CD4-positive, alpha-beta T cell treated with Interleukin-4 for 4 hours (primary cell): ENCODE results near the gene GRIK3.

ENCODE experiments used
- DNase-seq: peaks from one replicate; pipeline ENCODE4 v3.0.0-alpha.2; 2020

The GRIK3 gene

DNA sequence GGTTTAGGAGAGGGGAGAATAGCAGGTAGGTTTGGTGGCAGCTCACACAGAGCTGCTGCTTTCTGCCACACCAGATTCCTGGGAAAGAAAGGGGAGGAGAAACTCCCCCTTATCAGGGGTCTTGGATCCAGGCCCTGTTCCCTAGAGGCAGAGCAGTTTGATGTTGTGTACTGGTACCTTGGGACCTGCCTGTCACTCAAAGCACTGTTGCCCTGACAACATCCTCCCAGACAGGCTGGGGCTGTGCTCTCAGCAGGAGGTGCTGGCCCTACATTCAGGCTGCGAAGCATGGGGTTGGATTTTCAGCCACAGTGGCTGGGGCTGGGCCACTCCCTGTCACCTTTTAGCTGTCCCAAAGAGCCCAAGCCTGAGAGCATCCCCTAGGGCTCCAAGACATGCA is 188.0 kb downstream of the GRIK3 start:
- no peak for DNase-seq

DNA sequence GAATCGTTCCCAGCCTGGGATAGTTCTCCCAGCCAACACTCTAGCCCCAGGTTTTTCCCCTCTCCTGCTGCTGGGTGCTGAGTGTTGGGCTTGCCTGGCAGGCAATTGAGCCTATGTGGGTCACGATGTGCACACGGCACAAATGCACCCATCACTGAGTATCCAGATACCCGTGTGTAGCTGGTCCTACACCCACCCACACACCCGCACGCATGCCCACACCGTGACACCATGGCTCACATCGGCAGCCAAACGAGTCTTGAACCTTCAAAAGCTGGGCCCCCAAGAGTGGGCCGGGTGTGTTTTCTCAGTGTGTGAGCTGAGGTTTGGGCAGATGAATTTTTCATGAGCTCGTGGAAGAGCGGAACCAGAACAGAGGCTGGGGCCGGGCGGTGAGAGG is 188.5 kb downstream of the GRIK3 start:
- DNase-seq = no peak

DNA sequence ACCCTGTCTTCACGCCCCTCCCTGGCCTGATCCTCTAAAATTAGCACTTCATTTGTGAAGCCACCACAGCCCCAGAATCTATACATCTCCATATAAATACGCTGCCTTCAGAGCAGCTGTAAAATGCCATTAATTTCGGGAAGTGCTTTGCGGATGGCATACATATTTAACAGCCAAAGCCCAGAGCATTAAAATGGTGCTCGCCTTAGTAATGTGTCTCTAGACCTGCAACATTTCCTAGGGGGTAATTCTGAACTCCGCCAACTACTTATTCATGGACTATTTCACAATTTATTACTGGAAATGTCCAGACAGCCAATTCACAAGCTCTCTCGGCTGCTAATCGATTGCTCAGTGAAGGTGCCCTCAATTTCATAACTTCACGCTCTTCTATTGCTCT is 189.4 kb downstream of the GRIK3 start:
- DNase-seq = no peak

DNA sequence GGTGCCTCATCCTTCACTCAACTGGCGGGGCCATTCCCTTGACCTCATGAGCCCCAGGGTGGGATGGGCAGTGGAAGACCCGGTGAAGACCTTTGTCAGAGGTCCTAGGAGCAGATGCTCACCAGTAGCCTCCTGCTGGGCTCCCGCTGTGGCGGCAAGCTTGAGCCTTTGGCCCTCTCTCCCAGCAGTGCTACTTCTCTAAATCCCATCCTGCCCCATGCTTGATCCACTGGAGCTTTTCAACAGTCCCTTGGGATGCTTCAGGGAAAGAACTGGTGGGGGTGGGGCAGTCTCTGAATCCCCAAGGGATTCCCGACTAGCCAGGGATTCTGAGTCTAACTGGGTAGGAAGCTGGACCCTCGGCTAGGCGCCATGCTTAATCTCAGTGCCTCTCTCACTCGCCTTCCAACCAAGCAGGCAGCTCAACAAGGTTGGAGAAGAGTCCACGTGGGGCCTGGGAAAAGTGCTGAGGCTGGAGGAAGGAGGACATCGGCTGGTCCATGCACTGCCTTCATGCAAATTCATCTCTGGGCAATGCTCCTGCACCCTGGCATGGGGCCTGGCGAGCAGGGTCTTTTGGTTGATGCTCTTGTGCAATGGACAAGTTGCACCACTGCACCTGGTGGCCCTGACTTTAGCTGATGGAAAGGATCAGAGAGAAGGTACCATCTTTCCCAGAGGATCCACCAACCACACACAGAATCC is 190.3 kb downstream of the GRIK3 start:
- DNase-seq = no peak

DNA sequence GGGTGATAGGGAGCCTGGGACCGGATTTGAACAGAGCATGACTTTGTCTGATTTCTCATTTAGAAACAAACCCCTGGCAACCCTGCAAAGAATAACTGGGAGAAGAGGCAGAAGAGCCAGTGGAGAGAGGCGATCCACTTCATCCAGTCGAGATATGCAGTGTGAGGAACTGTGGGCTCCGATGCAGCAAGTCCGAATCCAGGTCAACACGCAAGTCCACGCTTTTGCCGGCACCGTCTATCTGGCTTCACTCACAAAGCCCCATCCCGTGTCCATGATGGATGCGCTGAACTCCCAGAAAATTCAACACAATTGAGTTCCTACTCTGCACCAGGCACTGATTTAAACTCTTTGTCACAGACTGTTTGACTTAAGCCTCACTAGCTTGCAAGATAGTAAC is 191.3 kb downstream of the GRIK3 start:
- no peak for DNase-seq

DNA sequence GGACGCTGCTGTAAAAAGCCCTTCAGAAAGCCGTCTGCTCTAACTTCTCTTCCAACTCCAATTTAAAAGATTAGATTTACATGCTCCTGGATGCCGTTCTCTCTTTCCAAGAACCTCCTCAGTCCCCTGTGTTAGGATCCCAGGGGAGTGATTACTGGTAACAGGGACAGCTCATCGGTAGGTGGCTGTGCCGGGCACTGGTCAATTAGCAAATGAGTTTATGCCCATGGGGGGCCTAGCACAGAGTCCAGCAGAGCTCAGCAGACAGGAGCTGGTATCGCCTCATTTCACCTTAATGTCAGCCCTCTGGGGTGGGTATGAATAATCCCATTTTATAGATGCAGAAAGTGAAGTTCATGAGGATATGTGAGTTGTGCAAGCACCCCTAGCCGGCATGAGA is 191.9 kb downstream of the GRIK3 start:
- no peak for DNase-seq

DNA sequence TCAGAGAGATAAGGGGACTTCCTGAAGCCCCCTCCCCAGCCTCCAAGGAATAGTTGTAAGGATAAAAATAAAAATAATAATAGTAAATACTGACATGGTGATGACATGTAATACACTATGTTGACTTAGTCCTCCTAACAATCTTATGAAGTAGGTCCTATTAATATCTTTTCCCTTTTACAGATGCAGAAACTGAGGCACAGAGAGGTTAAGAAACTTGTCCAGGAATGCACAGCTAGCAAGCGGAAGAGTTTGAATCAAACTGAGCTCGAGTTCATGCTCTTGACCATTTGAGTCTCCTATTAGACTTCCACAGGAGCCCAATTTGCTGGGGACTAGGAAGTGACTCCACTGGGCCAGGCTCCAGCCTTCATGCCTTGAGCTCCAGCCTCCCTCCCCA is 194.8 kb downstream of the GRIK3 start:
- no peak for DNase-seq

DNA sequence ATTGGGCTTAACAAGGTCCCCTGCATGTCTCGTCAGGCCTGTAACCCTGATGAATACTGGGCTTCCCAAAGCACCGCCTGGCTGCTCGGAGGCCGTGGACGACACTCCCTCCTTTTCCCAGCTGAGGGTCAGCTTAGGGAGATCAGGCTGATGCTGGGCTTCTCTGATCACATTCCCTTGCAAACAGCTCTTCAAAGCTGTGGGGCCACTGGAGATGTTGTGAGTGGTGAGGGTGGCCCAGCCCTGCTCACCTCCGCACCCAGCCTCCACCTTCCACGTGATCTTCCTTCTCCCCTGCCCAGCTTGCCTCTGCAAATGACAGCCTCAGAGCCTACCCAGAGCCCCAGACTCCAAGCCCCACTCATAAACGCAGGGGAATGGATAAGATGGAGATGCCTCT is 195.4 kb downstream of the GRIK3 start:
- no peak for DNase-seq

DNA sequence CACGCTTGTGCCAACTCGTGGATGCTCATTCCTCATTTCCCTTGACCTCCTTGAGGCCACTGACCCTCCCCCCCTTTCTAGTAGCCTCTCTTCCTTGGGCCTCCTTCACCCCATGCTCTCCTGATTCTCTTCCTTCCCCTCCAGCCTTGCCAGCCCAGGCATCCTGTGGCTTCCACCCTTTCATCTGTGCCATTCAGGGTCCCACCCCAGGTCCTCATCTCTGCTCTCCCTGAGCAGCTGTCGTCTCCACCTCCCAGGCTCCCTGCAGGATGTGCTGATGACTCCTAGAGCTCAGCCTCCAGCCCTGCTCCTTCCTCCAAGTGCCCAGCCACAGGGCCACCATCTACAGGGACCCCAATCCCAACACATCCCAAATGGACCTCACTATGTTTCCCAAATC is 197.4 kb downstream of the GRIK3 start:
- DNase-seq = no peak

DNA sequence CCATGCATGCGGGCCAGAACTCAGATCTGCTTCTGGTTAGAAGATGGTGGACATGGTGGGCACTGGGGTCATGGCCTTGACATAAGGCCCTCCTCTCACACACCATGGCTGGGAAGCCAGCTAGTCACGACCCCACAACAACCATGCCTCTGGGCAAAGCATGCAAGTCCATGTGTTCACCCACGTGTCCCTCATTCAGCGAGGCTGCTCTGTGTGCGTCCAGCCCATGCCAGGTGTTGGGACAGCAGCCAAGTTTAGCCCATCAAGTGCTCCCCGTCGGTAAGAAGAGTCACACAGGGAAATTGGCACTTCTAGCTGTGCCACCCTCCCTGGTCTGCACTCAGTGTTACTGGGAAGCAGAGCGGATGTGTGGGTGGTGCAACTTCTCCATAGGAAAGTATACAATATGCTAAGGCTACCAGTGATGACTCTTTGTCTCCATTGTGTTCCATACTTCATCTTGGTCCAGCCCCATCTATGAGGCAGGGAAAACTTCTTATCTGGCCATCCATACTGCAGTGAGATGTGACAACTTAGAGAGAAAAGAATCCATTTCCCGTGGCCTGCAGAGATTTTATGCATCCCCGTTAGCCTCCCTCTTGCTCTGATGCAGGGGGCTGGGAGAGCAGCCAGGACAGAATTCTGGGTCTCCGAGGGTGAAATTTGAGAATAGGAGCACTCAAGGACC is 198.0 kb downstream of the GRIK3 start:
- no peak for DNase-seq

DNA sequence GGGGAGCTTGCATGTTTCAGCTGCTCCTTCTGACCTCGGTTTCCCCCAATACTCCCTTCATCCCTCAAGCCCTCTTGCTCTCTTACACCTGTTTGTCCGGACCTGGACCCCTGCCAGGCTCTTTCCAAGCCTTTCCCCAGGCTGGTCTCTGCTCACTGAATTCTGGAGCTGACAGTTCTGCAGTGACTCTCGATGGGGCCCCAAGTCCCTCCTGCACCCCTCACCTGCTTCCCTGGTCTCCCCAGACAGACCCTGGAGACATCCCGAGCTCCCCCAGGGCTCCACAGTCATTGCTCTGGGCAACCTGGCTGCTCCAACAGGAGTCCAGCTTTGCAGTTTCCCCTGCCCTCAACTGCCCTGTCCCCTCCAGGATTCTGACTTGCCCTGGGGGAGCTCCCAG is 198.6 kb downstream of the GRIK3 start:
- DNase-seq = no peak

DNA sequence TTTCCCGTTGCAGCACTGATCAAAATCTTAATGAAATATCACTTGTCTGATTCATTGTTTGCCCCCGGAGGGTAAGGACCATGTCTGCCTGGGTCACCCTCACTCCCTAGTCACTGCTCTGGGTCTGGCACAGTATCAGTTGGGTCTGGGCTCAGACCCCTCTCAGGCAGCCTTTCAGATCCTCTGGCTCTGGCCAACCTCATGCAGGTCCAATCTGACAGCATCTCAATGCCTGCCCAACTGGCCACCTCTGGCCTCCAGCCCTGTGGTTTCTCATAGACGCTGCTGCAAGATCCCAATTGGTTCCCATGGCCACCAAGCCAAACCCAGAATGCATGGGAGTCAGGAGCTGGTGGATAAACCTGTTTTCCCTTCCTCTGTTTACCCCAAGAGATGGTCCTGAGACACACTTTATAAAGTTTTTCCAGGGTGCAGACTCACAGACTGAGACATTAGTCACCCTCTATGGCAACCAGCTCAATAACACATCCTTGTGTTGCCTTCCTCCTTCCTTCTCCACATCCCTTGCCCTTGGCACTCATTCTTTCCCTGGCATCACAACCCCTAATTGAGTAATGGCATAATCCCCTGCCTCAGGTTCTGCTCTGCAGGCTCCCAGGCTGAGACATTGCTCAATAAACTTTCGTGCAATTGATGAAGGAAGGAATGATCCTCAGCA is 199.2 kb downstream of the GRIK3 start:
- DNase-seq = no peak

DNA sequence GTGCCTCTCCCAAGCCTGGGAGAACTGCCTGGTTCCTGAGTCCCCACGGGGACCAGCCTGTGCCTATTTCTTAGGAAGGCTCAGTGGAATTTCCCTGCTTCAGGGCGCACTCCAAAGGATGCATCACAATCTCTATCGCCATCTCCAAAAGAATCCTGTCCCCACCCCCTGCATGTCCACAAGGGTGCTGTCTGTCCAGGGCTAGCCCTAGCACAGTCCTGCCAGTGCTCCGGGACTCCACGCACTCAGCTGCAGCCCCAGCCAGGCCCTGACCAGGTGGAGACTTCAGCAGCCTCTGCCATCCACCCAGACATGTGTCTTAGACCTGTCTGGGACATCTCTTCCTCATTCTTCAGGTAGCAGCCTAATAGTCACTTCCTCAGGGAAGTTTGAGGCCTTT is 199.7 kb downstream of the GRIK3 start:
- no peak for DNase-seq

DNA sequence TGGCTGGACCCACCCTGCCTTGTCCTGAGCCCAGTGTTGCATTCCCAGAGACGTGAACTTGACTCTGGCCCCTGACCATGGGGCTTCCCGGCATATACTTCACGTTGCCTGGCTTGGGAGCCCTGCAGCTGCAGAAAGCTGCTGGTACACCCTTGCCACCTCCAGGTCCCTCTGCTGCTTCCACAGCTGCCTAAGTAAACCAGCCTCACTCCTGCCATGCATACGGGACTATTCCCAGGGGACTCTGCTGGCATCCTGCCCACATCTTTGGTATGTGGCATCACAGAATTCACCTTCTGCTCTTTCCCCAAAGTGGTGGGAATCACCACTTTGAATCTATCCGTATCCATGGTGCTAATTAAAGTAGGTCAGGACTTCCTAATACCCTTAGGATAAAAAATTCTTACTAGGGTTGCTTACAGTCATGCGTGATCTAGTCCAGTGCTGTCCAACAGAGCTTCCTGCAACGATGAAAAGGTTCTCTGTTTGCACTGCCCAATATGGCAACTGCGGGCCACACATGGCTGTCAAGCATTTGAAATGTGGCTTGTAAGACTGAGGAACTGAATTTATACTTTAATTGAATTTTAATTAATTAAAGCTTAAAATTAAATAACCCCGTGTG is 203.0 kb downstream of the GRIK3 start:
- DNase-seq = no peak

DNA sequence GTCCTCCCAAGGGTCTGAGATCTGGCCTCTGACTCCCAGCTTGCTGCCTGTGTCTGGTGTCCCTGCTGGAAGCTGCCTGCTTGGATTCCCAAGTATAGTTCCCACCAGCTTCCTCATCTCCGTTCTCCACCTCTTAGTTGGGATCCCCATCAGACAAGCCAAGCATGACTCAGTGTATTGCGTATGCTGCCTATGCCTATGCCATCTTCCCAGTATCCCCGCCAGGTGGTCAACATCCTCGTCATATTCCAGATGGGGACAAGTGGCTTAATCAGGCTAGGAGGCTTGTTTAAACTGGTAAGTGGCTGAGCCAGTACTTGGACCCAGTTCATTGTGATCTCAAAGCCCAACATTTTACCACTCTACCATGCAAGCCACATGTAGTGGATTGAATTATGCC is 204.4 kb downstream of the GRIK3 start:
- DNase-seq = no peak

DNA sequence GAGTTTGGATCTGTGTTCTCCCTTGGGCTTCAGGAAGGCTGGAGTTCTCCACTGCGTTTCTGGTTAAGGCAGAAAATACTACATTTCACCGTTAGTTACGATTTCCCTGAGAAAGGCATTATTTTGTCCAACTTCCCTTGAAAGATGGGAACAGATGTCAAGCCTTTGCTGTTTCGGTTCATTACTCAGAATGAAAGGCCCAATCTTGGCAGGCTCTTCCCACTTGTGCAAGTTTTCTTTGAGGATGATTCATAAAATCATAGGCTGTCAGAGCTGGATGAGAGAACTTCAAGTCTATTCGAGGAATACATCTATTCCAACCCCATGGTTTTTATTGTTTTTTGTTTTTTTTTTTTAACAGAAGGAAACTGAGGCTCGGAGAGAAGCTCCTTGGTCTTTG is 205.2 kb downstream of the GRIK3 start:
- DNase-seq = no peak

DNA sequence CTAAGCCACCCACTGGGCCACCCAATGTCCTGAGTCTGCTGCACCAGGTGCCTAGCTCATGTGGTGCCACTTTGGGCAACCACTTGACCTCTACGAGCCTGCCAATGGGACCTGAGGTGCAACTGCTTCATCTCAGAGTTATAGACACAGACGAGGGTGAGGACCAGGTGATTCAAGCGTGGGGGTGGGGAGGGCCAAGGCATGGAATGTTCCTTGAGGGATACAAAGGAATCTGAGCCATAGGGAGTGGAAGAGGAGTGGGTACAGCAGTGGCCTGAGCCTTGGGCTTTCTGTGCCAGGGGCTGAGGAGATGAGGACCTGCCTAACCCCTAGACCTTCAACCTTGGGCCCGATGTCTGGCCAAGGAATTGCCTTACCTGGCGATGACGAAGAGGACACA is 209.1 kb downstream of the GRIK3 start:
- DNase-seq = no peak

DNA sequence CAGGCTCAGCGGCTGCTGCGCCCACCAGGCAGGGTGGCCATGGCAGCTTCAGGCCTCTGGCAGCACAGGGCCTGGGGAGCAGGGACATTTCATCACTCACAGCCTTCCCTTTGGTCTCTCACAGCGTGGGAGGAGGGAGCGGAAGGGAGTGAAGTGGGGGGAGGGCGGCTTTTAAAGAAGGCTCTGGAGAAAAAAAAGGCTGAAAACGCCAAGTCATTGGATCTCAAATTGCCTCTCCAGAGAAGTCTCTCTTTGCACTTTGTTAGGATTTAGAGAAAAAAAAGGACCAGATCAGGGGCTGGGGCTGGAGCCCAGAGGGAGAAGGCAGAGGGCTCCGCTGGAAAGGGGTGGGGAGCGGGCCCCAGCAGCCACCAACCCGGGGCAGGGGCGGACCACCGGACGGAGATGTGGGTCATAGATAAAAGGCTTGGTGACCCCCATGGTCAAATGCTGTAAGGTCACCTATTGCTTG is 209.9 kb downstream of the GRIK3 start:
- no peak for DNase-seq

DNA sequence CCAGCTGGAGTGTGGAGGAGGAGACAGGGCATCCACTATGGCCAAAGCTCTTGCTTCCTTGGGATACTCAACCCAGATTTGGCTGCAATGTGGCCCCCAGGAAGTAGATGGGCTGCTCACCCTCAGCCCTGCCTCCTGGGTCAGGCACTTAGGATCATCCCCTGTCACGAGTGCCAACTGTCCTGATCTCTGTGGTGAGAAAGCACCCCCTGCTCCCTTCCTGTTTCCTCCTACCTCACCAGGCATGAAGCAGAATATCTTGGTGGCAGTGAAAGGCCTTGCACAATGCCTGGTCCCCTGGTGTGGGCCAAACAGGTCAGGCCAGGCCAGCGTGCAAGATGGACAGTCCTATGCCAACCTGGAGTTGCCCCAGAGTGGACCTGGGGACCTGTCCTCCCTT is 211.7 kb downstream of the GRIK3 start:
- DNase-seq = no peak

DNA sequence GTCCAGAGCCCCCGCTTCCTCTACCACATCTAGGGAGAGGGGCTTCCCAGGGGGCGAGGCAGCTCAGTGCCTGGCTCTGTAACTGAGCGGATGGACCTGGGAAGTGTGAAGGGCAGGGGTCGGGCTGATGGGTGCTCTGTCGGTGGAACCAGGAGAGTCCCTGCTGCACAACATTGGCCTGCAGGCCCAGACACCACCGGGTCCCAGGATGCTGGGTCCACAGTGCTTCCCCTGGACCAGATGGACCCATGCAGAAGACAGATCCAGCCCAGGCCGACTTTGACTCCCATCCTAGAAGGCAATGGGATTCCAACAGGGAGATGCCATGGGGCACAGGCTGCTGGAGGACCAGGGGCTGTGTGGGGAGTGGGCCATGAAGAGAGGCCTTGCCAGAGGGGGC is 212.9 kb downstream of the GRIK3 start:
- DNase-seq = no peak

DNA sequence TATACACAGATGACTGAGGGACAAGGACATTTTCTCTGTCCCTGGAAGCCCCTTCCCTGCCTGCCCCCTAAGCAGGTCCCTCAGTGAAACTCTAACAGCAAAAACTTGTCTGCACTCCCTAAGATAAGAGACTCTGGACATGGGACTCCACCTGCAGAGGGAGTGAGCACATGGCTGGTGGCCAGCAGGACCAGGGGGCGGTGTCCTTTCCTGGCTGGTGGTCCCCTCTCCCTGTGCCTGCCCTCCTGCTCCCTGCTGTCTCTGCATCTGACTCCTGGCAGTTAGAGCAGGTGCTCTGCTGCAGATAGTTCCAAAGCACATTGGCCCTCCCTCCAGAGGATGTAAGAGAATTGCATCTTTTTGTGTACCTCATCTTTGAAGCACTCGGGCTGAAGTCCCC is 215.5 kb downstream of the GRIK3 start:
- DNase-seq = no peak

DNA sequence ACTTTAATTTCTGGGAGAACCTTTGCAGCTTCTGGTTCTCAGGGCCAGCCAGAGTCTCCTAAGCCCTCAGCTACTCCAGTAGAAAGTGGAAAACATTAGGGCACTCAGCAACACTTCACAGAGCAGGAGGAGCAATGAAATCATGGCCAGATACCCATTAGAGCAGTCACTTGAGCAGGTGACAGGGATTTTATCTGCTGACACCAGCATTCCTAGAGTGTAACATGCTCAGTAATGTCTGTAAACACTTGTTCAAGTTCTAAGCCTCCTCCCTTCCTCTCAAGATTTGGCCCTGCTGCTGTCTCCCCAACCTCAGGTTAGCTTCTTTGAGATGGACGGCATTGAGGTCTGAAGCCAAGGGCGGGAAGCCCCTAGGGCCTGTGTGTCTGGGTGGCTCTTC is 218.0 kb downstream of the GRIK3 start:
- DNase-seq = no peak

DNA sequence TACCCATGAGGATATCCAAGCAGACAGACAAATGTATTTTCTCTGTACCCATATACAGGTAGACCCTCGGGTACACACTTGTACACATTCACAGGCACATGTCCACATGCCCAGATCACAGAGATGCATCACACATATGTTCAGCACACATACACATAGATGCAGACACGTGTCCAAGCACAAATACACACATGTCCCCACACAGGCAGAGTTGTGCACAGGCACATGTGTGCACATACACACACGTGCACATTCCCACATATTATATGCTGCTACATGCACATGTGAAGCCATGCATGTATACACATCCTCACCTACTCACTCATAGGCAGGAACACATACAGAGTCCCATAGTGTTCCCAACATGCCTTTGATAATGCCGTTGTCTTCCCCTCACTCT is 219.5 kb downstream of the GRIK3 start:
- no peak for DNase-seq

DNA sequence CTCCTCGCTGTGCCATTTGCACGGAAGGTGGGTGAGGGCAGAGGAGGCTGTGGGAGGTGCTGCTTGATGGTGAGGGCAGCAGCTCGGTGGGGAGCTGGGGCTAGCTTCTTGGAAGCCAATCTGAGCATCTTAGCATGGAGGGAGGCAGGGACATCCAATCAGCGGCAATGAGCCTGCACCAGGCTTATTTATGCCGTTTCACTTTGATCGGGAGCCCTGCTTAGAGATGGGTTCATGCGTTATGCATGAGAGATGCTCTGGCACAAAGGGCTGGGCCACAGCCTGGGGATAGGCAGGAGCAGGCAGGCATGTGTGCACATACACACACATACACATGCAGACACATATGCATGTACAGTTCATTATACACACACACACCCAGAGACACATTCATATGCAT is 220.2 kb downstream of the GRIK3 start:
- no peak for DNase-seq
